Measurements from ENCODE around the gene PSTPIP1.

PSTPIP1 gene

DNA sequence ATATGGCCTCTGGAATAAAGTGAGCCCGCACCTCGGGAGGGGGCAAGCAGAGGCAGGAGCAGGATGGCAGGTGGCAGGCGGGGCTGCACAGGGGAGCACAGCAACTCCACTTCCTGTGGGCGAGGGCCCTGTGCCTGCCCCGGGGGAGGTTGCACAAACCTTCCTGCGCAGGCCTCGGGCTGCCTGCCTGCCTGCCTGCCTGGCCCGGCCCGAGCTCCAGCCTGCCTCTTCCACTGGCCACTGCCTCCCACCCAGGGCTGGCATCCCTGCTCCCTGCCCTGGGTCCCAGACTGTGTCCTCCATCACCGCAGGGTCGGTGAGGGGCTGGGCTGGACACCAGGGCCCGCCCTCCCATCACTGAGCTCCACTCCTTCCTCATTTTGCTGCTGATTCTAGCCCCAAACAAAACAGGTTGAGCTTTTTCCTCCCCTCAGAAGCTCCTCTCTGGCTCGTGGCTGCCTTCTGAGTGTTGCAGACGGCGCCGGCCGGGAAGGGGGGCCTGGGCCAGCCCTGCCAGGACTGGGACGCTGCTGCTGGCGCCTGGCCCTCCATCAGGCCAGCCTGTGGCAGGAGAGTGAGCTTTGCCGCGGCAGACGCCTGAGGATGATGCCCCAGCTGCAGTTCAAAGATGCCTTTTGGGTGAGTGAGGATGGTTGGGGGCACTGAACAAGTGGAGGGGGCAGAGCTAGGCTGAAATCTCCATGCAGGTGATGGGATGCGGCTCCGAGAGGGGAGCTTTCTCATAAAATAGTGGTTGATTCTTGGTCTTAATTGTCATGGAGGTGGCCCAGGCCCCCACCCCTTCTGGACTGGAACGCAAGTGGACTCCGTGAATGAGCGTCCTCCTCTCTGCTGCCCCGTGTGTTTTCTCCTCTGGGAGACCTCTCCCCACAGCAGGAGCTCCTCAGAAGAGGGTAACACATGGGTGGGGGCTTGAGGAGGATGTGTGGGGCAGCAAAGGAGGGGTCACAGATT, at the start of gene PSTPIP1:
Gene PSTPIP1 (plus strand): TSS at position 156 of the 975 bp plus-strand sequence. CDS start 448 bp downstream, at position 604.
- no peak for DNase-seq (ENCODE audit: extremely low read depth, low read depth)
- TF ChIP-seq, protein P1, sequence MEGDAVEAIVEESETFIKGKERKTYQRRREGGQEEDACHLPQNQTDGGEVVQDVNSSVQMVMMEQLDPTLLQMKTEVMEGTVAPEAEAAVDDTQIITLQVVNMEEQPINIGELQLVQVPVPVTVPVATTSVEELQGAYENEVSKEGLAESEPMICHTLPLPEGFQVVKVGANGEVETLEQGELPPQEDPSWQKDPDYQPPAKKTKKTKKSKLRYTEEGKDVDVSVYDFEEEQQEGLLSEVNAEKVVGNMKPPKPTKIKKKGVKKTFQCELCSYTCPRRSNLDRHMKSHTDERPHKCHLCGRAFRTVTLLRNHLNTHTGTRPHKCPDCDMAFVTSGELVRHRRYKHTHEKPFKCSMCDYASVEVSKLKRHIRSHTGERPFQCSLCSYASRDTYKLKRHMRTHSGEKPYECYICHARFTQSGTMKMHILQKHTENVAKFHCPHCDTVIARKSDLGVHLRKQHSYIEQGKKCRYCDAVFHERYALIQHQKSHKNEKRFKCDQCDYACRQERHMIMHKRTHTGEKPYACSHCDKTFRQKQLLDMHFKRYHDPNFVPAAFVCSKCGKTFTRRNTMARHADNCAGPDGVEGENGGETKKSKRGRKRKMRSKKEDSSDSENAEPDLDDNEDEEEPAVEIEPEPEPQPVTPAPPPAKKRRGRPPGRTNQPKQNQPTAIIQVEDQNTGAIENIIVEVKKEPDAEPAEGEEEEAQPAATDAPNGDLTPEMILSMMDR (IDR thresholded peaks at IDR 0.05; ENCODE audit: low read depth, low read length, missing control alignments) = no peak

DNA sequence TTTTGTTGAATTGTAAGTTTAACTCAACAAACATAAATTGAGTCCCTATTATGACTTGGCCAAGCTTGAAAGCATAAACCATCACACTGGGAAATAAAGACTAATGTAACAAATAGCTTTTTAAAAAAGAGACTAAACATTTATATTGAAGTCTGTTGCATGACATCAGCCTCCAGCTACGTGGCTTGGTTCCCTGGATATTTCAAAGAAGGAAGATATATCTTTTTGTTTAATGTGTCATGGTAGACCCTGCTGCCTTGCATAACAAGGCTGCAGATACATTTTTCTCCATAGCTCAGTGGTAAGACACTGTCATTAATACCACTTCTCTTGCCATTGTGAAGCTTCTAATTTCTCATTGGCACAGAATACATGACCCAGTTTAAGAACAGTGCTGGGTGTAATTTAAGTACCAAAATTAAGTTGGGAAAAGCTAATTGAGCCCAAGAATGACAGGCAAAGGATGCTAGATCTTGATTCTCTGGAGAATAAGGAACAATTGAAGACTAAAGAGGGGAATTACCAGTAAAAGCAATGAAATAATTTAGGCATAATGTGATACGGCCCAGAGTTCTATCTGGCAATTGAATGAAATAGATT, 49.3 kb upstream of the PSTPIP1 start:
- TF ChIP-seq, protein P1 (IDR thresholded peaks at IDR 0.05; ENCODE audit: low read depth, low read length, missing control alignments) = no peak
- no peak overlapping the region for H3K4me3 ChIP-seq (replicated peaks; ENCODE audit: low read depth, low read length)
- DNase-seq (ENCODE audit: extremely low read depth, low read depth) = no peak

More for the DNA sequence above, at the start of gene PSTPIP1:
- no peak within 1 kb of the TSS for H3K4me3 ChIP-seq (replicated peaks; ENCODE audit: low read depth, low read length)

DNA sequence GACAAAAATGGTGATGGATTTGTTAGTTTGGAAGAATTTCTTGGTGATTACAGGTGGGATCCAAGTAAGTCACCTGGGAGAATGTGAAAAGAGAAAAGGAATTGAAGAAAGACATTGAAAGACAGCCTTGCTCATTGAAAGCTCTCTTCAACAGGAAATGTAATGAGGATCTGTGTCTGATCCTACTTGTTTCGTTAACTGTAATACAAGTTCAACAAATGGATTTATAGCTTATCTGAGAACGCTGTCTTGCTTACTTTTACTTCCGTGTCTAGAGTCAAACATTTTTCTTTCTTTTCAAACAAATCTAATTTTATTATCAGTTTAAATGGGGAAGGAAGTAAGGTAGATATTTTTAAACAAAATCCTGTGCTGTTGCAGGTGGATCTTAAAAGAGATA, 47.5 kb upstream of the PSTPIP1 start:
- no peak overlapping the region for H3K4me3 ChIP-seq (replicated peaks; ENCODE audit: low read depth, low read length)
- TF ChIP-seq, protein P1 (IDR thresholded peaks at IDR 0.05; ENCODE audit: low read depth, low read length, missing control alignments) = no peak
- no peak for DNase-seq (ENCODE audit: extremely low read depth, low read depth)

DNA sequence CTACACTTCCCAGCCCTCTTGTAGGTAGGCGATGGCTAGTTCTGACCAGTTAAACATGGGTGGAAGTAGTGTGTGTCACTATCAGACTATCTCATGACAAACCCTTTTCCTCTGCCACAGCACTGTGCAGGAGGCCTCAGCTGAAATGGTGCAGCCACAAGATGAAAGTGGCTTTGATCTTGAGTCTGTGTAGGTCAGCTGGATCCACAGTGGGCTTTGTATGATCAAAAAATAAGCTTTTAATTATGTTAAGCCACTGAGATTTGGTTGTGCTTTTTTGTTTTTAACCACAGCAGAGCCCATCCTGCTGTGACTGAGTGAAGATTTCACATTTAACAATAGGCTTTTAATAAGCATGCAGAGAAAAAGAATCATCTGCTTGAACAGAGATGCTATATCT, 43.7 kb upstream of the PSTPIP1 start:
- DNase-seq (ENCODE audit: extremely low read depth, low read depth) = no peak
- no peak overlapping the region for H3K4me3 ChIP-seq (replicated peaks; ENCODE audit: low read depth, low read length)
- TF ChIP-seq, protein P1 (IDR thresholded peaks at IDR 0.05; ENCODE audit: low read depth, low read length, missing control alignments) = no peak

DNA sequence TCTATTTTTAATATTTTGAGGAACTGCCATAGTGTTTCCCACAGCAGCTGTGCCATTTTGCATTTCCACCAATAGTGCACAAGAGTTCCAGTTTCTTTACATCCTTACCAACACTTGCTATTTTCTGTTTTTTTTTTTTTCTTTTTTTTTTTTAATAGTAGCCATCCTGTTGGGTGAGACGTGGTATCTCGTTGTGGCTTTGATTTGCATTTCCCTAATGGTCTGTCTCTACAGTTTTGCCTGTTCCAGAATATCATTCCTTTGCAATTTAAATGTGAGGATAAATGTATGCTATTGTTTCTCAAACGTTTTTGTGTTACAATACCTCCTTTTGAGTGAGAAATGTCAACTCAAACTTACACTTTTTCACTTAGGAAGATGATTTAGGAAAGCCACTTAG, 41.0 kb upstream of the PSTPIP1 start:
- TF ChIP-seq, protein P1 (IDR thresholded peaks at IDR 0.05; ENCODE audit: low read depth, low read length, missing control alignments) = no peak
- DNase-seq (ENCODE audit: extremely low read depth, low read depth) = no peak
- no peak overlapping the region for H3K4me3 ChIP-seq (replicated peaks; ENCODE audit: low read depth, low read length)

DNA sequence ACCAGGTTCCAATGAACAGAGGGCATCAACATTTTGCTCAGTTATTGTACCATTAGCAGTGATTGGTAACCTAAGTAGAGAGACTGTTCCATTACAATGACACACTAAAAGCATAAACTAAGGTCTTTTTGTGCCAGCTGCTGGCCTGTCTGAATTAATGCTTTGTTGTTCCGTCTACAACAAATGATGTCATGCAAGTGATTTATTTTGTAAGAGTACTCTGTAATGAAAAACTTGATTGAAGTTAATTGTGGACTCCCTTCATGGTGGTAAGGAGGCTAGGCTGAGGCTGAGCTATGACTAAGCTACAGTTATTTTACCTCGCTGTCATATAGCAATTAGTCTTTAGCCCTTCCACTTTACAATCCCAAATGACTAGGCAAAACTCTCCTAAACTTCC, 40.2 kb upstream of the PSTPIP1 start:
- no peak overlapping the region for H3K4me3 ChIP-seq (replicated peaks; ENCODE audit: low read depth, low read length)
- TF ChIP-seq, protein P1 (IDR thresholded peaks at IDR 0.05; ENCODE audit: low read depth, low read length, missing control alignments) = no peak
- no peak for DNase-seq (ENCODE audit: extremely low read depth, low read depth)

All from HFF-Myc (cell line).